ENCODE measurements around the gene DDN. TPM values are rescaled to one million over a fixed set of nuclear protein-coding genes. Genes with fewer than 3 reads are reported as not detected.

DDN gene
- total RNA-seq, 2 donors from 2014 or later = 0.66 TPM; not detected in 1

DNA sequence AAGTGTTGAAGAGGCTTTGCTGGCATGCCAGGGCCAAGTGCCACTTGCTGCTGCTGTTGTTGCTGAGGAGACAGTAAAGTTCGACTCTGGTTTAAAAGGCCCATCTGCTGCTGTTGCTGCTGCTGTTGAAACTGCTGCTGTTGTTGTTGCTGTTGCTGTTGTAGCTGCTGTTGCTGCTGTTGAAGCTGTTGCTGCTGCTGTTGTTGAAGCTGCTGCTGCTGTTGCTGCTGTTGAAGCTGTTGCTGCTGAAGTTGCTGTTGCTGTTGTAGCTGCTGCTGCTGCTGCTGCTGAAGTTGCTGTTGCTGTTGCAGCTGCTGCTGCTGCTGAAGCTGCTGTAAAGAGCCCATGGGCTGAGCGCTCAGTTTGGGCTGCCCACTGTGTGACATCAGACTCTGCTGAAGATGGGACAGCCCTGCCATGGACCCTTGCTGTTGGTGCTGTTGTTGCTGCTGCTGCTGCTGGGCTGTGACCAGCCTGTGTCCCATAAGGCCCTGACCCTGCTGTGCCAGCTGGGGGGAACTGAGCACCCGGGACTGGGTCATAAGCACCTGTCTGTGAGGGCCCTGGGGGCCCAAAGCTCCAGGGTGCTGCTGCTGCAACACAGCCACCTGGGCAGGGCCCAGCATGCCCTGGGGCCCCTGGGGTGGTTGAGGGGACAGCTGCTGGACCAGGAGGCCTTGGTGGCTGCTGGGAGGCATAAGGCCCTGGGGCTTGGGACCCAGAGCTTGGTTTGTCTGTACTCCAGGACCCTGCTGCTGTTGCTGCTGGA, 33.7 kb upstream of the DDN start:
- intact Hi-C loops (cut with DNase I) = no loop called here
- TF ChIP-seq, protein P1, sequence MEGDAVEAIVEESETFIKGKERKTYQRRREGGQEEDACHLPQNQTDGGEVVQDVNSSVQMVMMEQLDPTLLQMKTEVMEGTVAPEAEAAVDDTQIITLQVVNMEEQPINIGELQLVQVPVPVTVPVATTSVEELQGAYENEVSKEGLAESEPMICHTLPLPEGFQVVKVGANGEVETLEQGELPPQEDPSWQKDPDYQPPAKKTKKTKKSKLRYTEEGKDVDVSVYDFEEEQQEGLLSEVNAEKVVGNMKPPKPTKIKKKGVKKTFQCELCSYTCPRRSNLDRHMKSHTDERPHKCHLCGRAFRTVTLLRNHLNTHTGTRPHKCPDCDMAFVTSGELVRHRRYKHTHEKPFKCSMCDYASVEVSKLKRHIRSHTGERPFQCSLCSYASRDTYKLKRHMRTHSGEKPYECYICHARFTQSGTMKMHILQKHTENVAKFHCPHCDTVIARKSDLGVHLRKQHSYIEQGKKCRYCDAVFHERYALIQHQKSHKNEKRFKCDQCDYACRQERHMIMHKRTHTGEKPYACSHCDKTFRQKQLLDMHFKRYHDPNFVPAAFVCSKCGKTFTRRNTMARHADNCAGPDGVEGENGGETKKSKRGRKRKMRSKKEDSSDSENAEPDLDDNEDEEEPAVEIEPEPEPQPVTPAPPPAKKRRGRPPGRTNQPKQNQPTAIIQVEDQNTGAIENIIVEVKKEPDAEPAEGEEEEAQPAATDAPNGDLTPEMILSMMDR (IDR thresholded peaks at IDR 0.05) = no peak
- Histone ChIP-seq H3K4me3 (no peak overlapping the region), H3K27me3 (no peaks in the 10 kb centered on the region), H3K4me1 (no peaks in the 10 kb centered on the region), H3K9me3 (no peaks in the 10 kb centered on the region), H3K36me3 (replicated peaks in 1 of 2; ENCODE audit: insufficient read depth in 1 of 2, low read depth in 2 of 2) (peaks cover 5 to 29% of the 10 kb centered on the region in 2 donors), H3K27ac (no peak overlapping the region)
- no peak for ATAC-seq
- 81% methylated on average over 3 of the region's 3 CpGs; no CpG with 5 or more reads in 1 of the 2 donors for WGBS, 2 donors
- DNase-seq = peak in 1 of 4 donors; percentile 8

- intact Hi-C loops (cut with DNase I) = no loop called here
- no peak for TF ChIP-seq POLR2A (IDR thresholded peaks at IDR 0.05)
- TF ChIP-seq, protein P1 (IDR thresholded peaks at IDR 0.05) = no peak
- DNase-seq (no peak), ATAC-seq (no peak)
- no peak overlapping the region for H3K27ac ChIP-seq
- H3K4me3 ChIP-seq = no peak overlapping the region
- WGBS, 2 donors = 74% methylated on average over 4 of the region's 4 CpGs; no CpG with 5 or more reads in 1 of the 2 donors
- H3K27me3 ChIP-seq = no peaks in the 10 kb centered on the region
- H3K9me3 ChIP-seq = no peaks in the 10 kb centered on the region
- H3K36me3 ChIP-seq (replicated peaks in 1 of 2; ENCODE audit: insufficient read depth in 1 of 2, low read depth in 2 of 2) = peaks cover 9 to 35% of the 10 kb centered on the region in 2 donors
- no peaks in the 10 kb centered on the region for H3K4me1 ChIP-seq
Measured at GRCh38 chr12:49032276-49032675, 33.1 kb upstream of the DDN start.

DNA sequence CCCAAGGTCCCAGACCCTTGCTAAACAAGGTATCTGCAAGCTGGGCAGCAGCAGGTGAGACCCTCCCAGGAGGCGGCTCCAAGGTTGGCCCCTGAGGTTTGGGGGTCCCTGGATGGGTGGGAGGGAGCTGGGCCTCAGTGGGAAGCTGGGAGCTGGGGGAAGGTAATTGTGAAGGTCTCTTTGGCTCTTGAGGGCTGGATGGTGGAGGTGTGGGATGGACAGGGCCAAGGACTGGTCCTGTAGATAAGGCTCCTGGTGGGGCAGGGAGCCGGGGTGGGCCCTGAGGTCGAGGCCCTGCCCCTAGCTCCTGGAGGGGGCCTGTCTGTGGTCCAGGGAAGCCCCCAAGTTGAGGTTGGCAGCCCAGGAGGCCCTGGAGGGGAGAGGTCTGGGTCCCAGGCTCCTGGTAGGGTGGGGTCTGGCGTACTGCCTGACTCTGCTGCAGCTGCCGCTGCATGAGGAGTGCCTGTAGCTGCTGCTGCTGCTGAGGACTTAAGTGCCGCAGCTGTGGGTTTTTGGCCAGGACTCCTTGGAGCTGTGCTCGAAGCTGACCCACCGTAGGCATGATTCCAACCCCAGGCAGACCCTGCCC, 32.5 kb upstream of the DDN start:
- WGBS, 2 donors = 90 to 95% methylated on average over 5 to 8 of the region's 8 CpGs
- Histone ChIP-seq H3K36me3 (replicated peaks in 1 of 2; ENCODE audit: insufficient read depth in 1 of 2, low read depth in 2 of 2) (peaks cover 14 to 33% of the 10 kb centered on the region in 2 donors), H3K9me3 (no peaks in the 10 kb centered on the region), H3K4me1 (no peaks in the 10 kb centered on the region), H3K4me3 (no peak overlapping the region), H3K27me3 (no peaks in the 10 kb centered on the region), H3K27ac (no peak overlapping the region)
- DNase-seq = peak in 1 of 4 donors; percentile 7
- ATAC-seq = no peak
- intact Hi-C loops (cut with DNase I) = no loop called here
- TF ChIP-seq, protein P1 (IDR thresholded peaks at IDR 0.05) = no peak
- TF ChIP-seq POLR2A (IDR thresholded peaks at IDR 0.05) = no peak

DNA sequence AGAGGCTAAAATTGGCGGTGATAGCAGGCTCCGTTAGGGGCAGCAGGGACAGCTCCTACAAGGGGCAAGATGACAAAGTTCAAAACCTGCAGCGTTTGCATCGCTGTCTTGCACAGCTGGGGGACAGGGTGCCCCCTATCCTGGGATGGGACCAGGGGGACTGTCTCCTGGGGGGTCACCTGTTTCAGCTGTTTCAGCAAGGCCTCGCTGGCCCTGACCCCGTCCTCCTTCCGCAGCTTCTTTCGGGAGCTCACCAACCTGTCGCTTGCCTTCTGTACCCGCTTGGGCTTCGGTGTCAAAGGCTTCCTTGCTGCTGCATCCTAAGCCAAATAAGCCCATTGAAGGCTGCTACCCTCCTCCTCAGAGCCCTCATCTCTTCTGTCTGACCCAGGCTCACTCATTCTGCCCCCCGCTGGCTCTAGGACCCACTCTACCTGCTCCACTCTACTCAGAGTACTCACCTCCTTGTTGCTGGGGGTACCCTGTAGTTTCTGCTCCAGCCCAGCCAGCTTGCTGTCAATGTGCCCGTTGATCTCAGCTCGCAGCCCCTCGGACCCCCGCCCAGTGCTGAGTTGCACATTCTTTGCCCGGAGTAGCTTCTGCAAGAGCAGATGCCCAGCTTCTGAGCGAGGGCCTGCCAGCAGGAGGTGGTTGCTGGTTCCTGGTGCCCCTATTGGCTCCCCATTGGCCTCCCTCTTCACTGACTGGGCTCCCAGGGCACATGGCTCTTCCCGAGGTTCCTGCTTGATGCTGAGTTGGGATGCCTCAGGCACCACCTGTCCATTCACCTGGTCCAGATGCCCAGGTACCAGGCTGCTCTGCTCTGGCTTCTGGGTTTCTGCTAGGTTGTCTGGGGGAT, 31.8 kb upstream of the DDN start:
- intact Hi-C loops (cut with DNase I) = no loop called here
- TF ChIP-seq, protein P1 (IDR thresholded peaks at IDR 0.05) = no peak
- no peak for TF ChIP-seq POLR2A (IDR thresholded peaks at IDR 0.05)
- Histone ChIP-seq H3K36me3 (replicated peaks in 1 of 2; ENCODE audit: insufficient read depth in 1 of 2, low read depth in 2 of 2) (peaks cover 21 to 38% of the 10 kb centered on the region in 2 donors), H3K27ac (no peak overlapping the region), H3K4me3 (no peak overlapping the region), H3K9me3 (no peaks in the 10 kb centered on the region), H3K4me1 (no peaks in the 10 kb centered on the region), H3K27me3 (no peaks in the 10 kb centered on the region)
- ATAC-seq = no peak
- peak in 1 of 4 donors; percentile 5 for DNase-seq
- WGBS, 2 donors = 89 to 94% methylated on average over 13 to 19 of the region's 19 CpGs

Measured in body of pancreas (tissue), 4 donors.